GM13977 (cell line): ENCODE data around the gene HOXB4.

ENCODE experiments used
- DNase-seq: peaks from one replicate; pipeline ENCODE4 v3.0.0; 2012; ENCODE audit warnings: low spot score
- in situ Hi-C: fragments of 300-500 bp; cut with MboI; formaldehyde crosslinking; loops from one replicate; pipeline ENCODE4 v1.12.0; 2022; ENCODE audit warnings: low sequenced_read_pairs, low pct_unique_long_range_greater_than_20kb, mixed read lengths, inconsistent platforms; ENCODE audit not compliant: unreplicated experiment
- TF ChIP-seq, protein P1 (sequence below): IDR thresholded peaks from 2 replicates; pipeline ENCODE4 v1.5.1; 2012; ENCODE audit warnings: mild to moderate bottlenecking, control low read depth; ENCODE audit not compliant: insufficient read depth; ENCODE audit errors: extremely low read depth, missing control alignments

HOXB4 gene

DNA sequence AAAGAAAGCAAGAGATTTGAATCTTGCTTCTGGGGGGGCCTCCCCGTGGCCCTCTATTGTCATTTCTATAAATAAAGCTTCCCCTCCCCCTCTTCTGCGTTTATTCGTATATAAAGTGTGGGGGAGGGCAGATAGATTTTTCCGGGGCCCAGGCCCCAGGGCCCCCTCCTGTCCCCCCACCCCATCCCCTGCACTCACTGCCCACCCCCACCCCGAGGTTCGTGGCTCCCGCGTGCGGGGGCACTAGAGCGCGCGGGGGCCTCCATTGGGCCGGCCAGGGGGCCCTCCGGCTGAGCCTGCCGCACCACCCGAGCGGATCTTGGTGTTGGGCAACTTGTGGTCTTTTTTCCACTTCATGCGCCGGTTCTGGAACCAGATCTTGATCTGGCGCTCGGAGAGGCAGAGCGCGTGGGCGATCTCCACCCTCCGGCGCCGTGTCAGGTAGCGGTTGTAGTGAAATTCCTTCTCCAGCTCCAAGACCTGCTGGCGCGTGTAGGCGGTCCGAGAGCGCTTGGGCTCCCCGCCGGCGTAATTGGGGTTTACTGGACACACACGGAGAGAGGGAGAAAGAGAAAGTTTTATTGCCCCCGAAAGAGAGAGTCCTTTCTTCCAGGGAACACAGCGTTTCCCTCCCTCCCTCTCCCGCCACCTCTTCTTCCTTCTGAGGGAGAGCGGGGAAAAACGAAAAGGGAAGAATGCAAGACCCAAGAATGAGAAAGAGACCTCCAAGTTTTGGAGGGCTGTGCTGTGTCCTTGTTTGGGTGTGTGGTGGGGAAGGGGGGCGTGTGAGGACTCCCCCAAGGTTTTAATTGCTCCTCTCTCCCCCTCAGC lies 1.5 kb downstream of the HOXB4 start:
- TF ChIP-seq, protein P1, sequence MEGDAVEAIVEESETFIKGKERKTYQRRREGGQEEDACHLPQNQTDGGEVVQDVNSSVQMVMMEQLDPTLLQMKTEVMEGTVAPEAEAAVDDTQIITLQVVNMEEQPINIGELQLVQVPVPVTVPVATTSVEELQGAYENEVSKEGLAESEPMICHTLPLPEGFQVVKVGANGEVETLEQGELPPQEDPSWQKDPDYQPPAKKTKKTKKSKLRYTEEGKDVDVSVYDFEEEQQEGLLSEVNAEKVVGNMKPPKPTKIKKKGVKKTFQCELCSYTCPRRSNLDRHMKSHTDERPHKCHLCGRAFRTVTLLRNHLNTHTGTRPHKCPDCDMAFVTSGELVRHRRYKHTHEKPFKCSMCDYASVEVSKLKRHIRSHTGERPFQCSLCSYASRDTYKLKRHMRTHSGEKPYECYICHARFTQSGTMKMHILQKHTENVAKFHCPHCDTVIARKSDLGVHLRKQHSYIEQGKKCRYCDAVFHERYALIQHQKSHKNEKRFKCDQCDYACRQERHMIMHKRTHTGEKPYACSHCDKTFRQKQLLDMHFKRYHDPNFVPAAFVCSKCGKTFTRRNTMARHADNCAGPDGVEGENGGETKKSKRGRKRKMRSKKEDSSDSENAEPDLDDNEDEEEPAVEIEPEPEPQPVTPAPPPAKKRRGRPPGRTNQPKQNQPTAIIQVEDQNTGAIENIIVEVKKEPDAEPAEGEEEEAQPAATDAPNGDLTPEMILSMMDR: no peak
- no peak for DNase-seq
- in situ Hi-C loops: no loop called here

DNA sequence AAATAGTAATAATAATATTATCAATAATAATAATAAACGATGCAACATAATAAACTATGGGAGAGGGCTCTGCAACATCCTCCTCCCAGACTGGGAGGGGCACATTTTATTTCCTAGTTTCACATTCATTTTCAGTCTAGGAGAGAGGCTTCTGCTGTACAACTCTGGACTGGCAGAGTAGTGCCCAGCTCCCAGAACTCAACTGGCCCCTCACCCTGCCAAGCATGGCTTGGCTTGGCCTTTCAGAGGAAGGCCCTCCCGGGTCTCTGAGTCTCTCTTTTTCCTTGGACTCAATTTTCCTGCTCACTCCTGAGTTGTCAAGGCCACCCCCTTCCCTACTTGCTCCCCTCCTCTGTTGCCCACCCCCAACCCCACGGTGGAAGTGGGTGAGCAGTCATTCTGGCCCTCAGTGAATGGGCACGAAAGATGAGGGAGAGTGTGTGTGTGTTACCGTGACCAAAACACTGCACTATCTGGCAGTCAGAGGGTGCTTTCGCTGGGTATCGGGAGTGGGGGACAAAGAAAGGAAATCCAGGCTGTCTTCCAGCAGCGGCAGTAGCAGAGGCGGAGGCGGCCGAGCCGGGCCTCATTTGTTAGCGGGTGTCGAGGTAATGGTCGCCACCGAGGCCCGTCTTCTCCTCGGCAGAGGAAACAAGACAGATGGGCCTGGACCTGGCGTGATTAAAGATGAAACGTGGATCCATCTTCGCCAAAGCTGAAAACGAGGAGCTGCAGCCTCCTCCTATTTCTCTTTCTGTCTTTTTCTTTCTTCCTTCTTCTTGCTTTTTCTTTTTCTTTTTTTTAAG lies 2.3 kb downstream of the HOXB4 start:
- in situ Hi-C loops: no loop called here
- DNase-seq: no peak
- TF ChIP-seq, protein P1: no peak

DNA sequence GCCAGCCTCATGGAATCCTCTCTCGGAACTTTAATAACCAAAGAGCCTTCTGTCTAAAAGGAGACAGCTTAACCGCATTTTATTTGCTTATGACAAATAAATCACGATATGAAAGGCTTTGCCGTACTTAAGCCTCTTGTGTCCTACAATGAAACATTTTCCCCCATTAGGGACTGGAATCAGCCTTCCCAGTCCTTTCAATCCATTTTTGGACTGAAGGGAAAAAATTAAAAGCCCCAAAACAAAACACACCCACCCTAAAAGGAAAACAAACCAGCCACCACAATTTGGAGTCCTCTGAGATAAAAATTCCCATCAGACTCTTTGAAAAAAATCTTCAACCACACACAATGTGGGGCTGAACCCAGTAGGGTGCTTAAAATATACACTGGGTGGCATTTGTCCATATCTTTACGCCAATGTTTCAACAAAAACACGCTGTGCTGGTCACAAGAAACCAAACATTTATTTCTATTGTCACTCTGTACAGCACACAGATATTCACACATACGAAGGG lies 3.0 kb downstream of the HOXB4 start:
- TF ChIP-seq, protein P1: no peak
- in situ Hi-C loops: no loop called here
- DNase-seq: no peak

DNA sequence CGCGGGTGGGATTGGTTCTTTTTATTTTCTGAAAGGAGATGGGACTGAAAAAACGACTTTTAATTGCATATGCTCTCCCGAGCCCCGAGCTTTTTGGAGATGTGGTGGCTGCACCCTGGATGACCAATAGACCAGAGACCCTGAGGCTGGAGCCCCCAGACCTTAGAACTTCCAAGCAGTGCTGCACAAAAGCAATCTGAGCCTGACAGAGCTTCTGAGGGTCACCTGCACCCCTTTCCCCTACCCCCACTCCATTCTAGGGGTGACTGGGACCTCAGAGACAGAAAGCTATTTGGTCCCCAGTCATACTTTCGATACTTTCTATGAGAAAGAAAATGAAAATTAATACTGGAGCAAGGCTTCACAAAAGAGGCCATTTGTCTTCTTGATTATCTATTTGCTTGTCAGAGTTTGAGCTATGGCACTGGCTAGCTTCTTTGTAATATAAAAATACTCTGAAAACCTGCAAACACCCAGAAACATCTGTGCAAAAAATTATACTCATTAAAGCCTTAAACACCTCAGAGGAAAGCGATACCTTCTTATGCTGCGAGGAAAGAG lies 3.6 kb downstream of the HOXB4 start:
- in situ Hi-C loops: no loop called here
- TF ChIP-seq, protein P1: no peak
- DNase-seq: no peak

DNA sequence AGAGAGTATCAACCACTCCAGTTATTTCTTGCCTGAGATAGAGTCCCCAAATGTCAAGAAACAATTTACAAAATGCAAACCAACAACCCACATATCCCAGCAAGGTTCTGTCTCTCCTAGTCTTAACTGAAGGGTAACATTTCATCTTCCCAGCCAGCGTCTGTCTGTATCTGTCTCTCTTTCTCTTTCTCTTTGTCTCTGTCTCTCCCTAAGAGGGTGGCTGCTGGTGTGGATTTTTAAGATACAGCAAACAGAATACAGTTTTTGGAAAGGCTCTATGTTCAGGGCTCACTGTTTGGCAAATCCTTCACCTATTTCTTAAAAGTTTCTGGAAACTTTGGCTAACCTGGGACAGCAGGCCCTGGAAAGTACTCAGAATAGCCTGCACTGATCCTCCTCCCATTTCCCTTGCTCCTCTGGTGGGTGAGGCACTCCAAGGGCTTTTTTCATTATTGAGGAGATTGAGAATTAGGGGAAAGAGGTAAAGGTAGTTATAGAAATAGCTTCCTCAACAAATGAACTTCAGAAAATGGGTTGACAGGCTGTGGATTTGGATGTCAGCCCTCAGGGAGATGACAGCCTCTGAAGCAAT lies 6.2 kb downstream of the HOXB4 start:
- TF ChIP-seq, protein P1: no peak

More for the DNA sequence above, 6.2 kb downstream of the HOXB4 start:
- in situ Hi-C loops: no loop called here
- no peak for DNase-seq
